ENCODE results near the gene STARD10. TPM values are rescaled to one million over a fixed set of nuclear protein-coding genes. Genes with fewer than 3 reads are reported as not detected.

Gene STARD10
- total and polyA plus RNA-seq, 2 donors (not counting 3 experiments of a cell fraction or from before 2014, with no cell fraction given) = 16.1 to 22.5 TPM

DNA sequence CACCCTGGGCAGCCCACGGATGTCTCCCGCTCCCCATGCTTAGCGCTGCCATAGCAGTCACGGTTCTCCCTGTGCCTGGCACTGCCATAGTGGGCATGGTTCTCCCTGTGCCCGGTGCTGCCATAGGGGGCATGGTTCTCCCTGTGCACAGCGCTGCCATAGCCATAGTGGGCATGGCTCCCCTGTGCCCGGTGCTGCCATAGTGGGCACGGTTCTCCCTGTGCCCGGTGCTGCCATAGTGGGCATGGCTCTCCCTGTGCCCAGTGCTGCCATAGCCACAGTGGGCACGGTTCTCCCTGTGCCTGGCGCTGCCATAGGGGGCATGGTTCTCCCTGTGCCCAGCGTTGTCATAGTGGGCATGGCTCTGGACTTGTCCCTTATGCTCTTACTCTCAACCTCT, 21.8 kb downstream of the STARD10 start:
- Histone ChIP-seq H3K79me2 (ENCODE audit: control insufficient read depth, insufficient read depth, low read length) (no peaks in the 10 kb centered on the region), H3K9ac (replicated peaks; ENCODE audit: extremely low read depth, insufficient read depth, low read length) (no peak overlapping the region), H3K9me3 (replicated peaks; ENCODE audit: control insufficient read depth, insufficient read depth, low read length) (no peaks in the 10 kb centered on the region), H3K4me3 (replicated peaks in 1 of 3; ENCODE audit: insufficient read depth in 1 of 3, low read depth in 1 of 3, low read length in 3 of 3) (no peak overlapping the region), H3K4me1 (ENCODE audit: control insufficient read depth, extremely low read depth, insufficient read depth, low read length) (peaks cover 3% of the 10 kb centered on the region), H4K20me1 (replicated peaks; ENCODE audit: control insufficient read depth, extremely low read depth, insufficient read depth, low read length) (no peaks in the 10 kb centered on the region), H2AFZ (ENCODE audit: low read depth, low read length) (no peak overlapping the region), H3K9me1 (replicated peaks; ENCODE audit: control insufficient read depth, extremely low read depth, insufficient read depth, low read length) (no peaks in the 10 kb centered on the region), H3K27ac (ENCODE audit: insufficient read depth, low read depth, low read length) (no peak overlapping the region), H3K4me2 (ENCODE audit: insufficient read depth, low read length) (no peak overlapping the region), H3K27me3 (ENCODE audit: control insufficient read depth in 2 of 2, insufficient read depth in 2 of 2, low read length in 2 of 2) (no peaks in the 10 kb centered on the region), H3K36me3 (ENCODE audit: control insufficient read depth in 2 of 2, extremely low read depth in 1 of 2, insufficient read depth in 2 of 2, low read length in 2 of 2) (no peaks in the 10 kb centered on the region)
- dilution Hi-C loops (cut with MboI; ENCODE audit: extremely low pct_ligation_motif_present, low sequenced_read_pairs) = no loop called here
- DNase-seq (ENCODE audit: low read depth, low spot score) = no peak
- TF ChIP-seq GATA2 (IDR thresholded peaks at IDR 0.05; ENCODE audit: insufficient read depth, insufficient read length, low read depth, low read length) (no peak), POLR2A (IDR thresholded peaks at IDR 0.05; ENCODE audit: low read depth, low read length) (no peak), FOS (IDR thresholded peaks at IDR 0.05; ENCODE audit: borderline replicate concordance, insufficient read depth, low read length) (no peak), JUN (IDR thresholded peaks at IDR 0.05; ENCODE audit: borderline replicate concordance, insufficient read depth, insufficient read length, low read depth) (no peak), CTCF (IDR thresholded peaks at IDR 0.05; ENCODE audit: extremely low read depth in 1 of 2, insufficient read depth in 1 of 2, low read depth in 1 of 2, low read length in 2 of 2) (no peak), MYC (IDR thresholded peaks at IDR 0.05; ENCODE audit: low read depth, low read length) (no peak), EZH2 (IDR thresholded peaks at IDR 0.05; ENCODE audit: borderline replicate concordance, low read depth, low read length, severe bottlenecking) (no peak), POLR2AphosphoS5 (IDR thresholded peaks at IDR 0.05; ENCODE audit: insufficient read depth, low read depth, low read length) (no peak)
- TF ChIP-seq, protein P1, sequence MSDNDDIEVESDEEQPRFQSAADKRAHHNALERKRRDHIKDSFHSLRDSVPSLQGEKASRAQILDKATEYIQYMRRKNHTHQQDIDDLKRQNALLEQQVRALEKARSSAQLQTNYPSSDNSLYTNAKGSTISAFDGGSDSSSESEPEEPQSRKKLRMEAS (IDR thresholded peaks at IDR 0.05; ENCODE audit: insufficient read depth, insufficient read length) = no peak
- FAIRE-seq = no peak
- ChIA-PET POLR2A (no interaction called here), CTCF (interaction anchor here (1.5 to 2.7 kb wide), 3 partner anchors 25 to 47 kb away, joined by 3 to 9 read pairs (median 4); no protein-coding TSS in a partner anchor)
- BruUV-seq (replicated peaks) = no TSS peak
- intact Hi-C loops (cut with micrococcal nuclease) = no loop called here
